SIG-M5 (cell line): Measurements from ENCODE around the gene MRPS2.
"Not testable (repeated sequence)": the region's sequence is repeated elsewhere in the genome, so short reads cannot be mapped to it uniquely, and the experiment has no call there.

Experiments used
- DNase-seq: peaks from one replicate; lab custom pipeline; 2025; lab: John Stamatoyannopoulos, UW

The MRPS2 gene

GRCh38 chr9:135500525-135501260, at the start of gene MRPS2:
MRPS2 (plus strand) TSS chr9:135500682; CDS start chr9:135500711, 29 bp downstream.
- no peak for DNase-seq

DNA sequence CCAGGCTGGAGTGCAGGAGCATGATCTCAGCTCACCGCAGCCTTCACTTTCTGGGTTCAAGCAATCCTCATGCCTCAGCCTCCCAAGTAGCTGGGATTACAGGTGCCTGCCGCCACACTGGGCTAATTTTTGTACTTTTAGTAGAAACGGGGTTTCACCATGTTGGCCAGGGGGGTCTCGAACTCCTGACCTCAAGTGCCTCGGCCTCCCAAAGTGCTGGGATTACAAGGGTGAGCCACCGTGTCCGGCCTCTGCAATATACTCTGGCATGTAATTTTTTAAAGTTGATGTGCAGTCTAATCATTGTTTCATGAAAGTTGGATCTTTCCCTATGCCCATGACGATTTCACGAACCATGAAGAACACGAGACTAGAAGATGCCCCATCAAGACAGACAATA, 49.5 kb upstream of the MRPS2 start:
- no peak for DNase-seq

GRCh38 chr9:135451909-135452308, 48.6 kb upstream of the MRPS2 start:
- not testable (repeated sequence) for DNase-seq

DNA sequence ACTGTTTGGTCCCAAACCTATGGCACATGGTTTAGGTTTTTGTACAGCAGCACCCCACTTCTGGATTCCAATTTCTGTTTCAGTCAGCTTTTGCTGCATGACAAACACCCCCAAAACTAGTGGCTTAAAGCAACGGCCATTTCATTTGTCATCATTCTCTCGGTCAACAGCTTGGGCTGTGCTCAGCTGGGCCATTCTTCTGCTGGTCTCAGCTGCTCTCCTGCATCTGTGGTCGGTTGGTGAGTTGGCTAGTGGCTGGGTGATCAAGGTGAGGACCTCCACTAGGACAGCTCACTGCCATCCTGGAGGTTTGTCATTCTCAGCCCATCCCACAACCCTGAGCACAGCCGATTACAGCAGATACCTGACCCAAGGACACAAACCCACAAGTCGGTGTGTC, 45.7 kb upstream of the MRPS2 start:
- DNase-seq = no peak

DNA sequence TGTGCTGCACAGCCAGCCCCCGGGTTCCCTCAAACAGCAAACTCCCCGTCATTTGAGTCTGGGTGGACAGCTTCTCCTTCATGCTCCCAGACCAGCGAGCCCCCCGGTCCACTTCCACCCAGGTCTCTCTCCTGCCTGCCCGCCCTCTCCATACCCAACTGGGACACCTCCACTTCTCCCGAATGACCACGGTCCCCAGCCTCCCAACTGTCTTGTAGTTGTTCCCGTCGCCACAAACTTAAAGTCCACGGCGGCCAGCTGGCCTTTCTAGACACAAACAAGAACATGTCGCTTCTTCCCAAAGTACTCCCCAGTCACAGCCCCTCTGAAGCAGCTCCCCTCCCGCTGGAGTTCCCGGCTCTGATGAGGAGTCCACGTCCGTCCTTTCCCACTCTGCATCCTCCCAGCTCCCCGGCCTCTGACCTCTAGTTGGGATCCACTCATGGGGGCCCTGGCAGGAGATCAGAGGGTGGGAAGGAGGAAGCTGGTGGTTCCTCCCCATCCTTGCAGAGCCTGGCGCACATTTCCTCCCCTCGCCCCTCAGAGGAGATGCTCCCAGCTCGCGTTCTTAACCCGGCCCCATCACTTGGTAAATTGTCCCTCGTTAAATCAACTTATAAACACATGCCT, 45.0 kb upstream of the MRPS2 start:
- no peak for DNase-seq

GRCh38 chr9:135456436-135457104, 43.9 kb upstream of the MRPS2 start:
- DNase-seq = no peak

GRCh38 chr9:135458478-135458877, 42.0 kb upstream of the MRPS2 start:
- not testable (repeated sequence) for DNase-seq

GRCh38 chr9:135461936-135462335, 38.5 kb upstream of the MRPS2 start:
- DNase-seq = no peak

- no peak for DNase-seq
These were observed 37.3 kb upstream of the MRPS2 start for GRCh38 chr9:135463140-135463539.

DNA sequence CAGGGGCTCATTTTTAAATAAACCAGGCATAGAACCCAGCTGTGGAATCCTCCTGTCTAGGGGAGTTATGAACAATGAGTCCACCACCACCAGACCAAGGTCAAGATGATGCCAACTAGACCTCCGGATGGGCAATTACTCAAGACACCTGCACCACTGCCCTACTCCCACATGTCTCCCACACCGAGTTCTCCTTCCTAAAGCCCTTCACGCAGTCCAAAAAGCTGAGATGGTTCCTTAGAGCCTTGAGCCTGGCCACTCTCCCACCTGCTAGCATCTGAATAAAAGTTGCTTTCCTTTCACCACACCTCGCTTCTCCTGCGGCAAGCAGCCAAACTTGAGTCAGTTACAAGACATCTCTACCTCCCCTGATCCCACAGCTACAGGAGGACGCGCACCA, 36.3 kb upstream of the MRPS2 start:
- no peak for DNase-seq

DNA sequence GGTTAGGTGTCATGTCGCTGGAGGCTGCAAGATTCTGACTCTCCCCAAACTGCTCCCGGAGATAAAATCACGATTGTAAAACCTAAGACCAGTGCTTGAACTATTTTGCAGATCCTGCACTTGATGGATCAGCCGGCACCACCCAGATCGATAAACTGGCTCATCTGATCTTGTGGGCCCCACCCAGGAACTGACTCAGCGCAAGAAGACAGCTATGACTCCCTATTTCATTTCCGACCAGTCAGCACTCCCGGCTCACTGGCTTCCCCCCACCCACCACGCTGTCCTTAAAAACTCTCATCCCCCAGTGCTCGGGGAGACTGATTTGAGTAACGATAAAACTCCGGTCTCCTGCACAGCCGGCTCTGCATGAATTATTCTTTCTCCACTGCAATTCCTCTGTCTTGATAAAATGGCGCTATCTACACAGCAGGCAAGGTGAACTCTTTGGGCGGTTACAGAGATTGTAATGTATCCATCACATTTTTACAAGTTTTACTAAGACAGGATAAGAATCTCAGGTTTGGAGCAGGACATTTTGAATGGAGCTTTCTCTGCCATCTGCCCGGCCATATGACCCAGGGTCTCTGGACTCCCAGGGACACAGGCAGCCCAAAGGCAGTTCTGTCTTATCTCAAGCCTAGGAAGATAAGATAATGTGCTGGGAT, 31.5 kb upstream of the MRPS2 start:
- no peak for DNase-seq

DNA sequence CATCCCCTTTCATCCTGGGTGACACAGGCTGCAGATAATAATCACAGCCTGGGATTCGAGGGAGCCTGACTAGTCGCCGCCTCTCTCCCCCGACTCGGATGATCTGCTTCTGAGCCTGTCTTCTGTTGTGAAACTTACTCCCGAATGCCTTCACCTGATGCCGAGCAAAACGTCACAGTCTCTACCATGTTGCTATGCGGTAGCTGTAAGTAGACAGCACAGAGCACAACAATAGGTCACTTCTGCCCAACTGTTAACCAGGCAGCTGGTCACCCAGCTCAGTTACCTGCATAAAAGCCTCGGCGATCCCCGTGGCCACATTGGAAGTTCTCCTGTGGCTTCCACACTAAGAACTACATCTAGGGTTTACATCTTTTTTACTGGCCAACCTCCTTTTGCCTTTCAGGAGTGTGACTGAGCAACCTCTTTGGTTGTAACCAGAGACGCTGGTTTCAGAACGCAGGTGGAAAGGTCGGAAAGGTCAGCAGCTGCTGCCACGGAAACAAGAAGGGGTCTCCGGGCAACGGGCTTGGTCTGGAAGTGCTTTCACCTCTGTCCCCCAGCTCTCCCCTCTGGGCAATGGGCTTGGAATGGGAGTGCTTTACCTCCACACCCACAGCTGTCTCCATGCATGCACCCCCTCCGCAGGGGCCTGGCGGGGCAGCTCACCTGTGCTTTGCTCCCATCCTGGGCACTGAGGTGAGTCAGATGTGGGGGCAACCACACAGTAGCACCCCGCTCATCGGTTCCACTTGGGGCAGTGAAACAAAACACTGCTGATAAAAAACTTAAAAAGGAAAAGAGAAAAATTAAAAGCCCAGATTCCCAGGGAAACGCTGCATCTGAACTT, 28.5 kb upstream of the MRPS2 start:
- no peak for DNase-seq

DNA sequence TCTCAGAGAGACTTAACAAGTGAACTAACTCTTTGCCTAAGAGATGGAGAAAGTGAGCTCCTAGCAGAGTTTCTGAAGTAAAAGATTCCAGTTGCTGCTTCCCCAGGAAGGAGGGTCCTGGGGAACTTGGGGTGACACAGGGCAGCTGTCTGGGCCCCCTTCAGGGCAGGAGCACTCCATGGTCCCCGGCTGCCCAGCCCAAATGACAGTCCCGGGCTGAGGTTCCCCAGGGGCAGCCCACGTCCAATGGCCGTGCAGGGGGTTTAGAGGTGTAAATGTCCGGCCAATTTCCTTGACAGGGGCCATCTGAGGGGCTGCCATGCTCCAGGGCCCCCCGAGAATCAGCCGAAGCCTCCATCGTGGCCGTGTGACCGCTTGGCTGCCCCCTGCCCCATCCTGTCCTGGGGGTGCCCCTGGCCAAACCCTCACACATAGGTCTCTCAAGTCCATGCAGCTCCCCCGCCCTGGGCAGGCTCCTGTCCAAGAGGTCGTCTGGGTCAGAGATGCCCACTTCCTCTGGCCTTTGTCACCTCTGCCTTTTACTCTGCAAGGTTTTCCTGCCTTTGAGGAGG, 26.4 kb upstream of the MRPS2 start:
- DNase-seq = no peak

GRCh38 chr9:135474915-135475314, 25.6 kb upstream of the MRPS2 start:
- no peak for DNase-seq

DNA sequence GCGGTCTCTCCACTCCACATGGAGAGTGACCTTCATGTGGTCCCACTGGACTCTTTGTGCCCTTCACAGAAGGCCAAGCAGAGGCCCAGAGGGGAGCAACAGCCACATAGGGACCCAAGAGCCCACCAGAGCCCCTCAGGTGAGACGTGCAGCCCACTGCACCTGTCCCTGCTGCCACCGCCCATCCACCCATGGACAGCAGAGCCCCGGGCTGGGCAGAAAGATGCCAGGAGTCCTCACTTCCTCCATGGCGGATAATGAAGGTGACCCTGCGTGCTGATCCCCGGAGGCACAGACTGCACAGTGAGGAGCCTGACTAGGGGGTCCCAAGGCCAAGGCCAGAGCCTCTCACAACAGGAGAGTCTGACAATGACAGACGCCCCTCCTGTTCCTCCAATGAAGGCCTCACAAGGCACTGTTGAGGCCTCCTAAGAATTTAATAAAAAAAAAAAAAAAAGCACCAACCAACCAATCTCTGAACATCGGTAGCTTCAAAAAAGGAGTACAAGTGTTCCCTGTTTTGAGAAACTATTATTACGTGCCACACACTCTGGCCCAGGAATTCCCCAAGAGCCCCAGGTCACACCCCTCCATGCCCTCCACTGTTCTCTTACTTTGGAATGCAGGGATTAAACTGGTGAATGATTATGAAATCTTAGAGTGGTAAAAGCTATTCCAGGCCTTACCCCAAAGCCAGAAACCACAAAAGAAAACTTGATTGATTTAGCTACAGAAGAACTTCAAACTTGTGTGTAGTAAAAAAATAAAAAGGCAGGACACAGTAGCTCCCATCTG, 23.7 kb upstream of the MRPS2 start:
- no peak for DNase-seq

GRCh38 chr9:135478191-135478590, 22.3 kb upstream of the MRPS2 start:
- no peak for DNase-seq

- no peak for DNase-seq
These were observed 21.5 kb upstream of the MRPS2 start for GRCh38 chr9:135478829-135479468.

GRCh38 chr9:135479469-135480052, 20.9 kb upstream of the MRPS2 start, which contains the start of gene PPP1R26:
PPP1R26 (plus strand) TSS chr9:135479782; CDS start chr9:135484511, 4,729 bp downstream.
- no peak for DNase-seq
